ENCODE measurements around the gene NTM.

- TF ChIP-seq CTCF (IDR thresholded peaks at IDR 0.05; ENCODE audit: poor library complexity) (no peak), EZH2phosphoT487 (IDR thresholded peaks at IDR 0.05; ENCODE audit: low read depth, severe bottlenecking, unreplicated experiment) (no peak), EZH2 (IDR thresholded peaks at IDR 0.05; ENCODE audit: borderline replicate concordance) (no peak)
Observed at GRCh38 chr11:131999955-132000354, 629.5 kb downstream of the NTM start.

Measured in hepatocyte (in vitro differentiated cells).